Mammary epithelial cell (primary cell): ENCODE measurements around the gene GPR137B.

Source experiments
- CTCF ChIP-seq, 2 donors: IDR thresholded peaks in 1 of 2; conservative IDR thresholded peaks in 1 of 2; 2 replicates each; pipeline ENCODE4 v1.5.1; 2011 to 2012; ENCODE audit warnings: inconsistent platforms in 2 of 2, low read length in 2 of 2, mild to moderate bottlenecking in 2 of 2, control low read depth in 1 of 2, low read depth in 1 of 2; ENCODE audit not compliant: insufficient read depth in 1 of 2; ENCODE audit errors: extremely low read depth in 1 of 2
- EZH2 ChIP-seq: IDR thresholded peaks from 2 replicates; pipeline ENCODE4 v1.6.1; 2012; ENCODE audit warnings: low read length, inconsistent platforms, borderline replicate concordance

- TF ChIP-seq CTCF (conservative IDR thresholded peaks at IDR 0.05 in 1 of 2, IDR thresholded peaks at IDR 0.05 in 1 of 2; ENCODE audit: extremely low read depth in 1 of 2, insufficient read depth in 1 of 2, low read depth in 1 of 2, low read length in 2 of 2) (no peak), EZH2 (no peak)
Observed at GRCh38 chr1:236120721-236121153, 21.6 kb upstream of the GPR137B start.
